ENCODE measurements around the gene FHAD1.

GRCh38 chr1:15308135-15308534 is 61.1 kb downstream of the FHAD1 start:
- TF ChIP-seq CTCF (IDR thresholded peaks at IDR 0.05; ENCODE audit: low read depth, low read length) (no peak), POLR2A (IDR thresholded peaks at IDR 0.05; ENCODE audit: extremely low read depth, insufficient read length) (no peak), MYC (IDR thresholded peaks at IDR 0.05; ENCODE audit: low read depth, low read length) (no peak), MAX (IDR thresholded peaks at IDR 0.05; ENCODE audit: low read depth, low read length) (no peak)
